ENCODE results near the gene NTN3.

DNA sequence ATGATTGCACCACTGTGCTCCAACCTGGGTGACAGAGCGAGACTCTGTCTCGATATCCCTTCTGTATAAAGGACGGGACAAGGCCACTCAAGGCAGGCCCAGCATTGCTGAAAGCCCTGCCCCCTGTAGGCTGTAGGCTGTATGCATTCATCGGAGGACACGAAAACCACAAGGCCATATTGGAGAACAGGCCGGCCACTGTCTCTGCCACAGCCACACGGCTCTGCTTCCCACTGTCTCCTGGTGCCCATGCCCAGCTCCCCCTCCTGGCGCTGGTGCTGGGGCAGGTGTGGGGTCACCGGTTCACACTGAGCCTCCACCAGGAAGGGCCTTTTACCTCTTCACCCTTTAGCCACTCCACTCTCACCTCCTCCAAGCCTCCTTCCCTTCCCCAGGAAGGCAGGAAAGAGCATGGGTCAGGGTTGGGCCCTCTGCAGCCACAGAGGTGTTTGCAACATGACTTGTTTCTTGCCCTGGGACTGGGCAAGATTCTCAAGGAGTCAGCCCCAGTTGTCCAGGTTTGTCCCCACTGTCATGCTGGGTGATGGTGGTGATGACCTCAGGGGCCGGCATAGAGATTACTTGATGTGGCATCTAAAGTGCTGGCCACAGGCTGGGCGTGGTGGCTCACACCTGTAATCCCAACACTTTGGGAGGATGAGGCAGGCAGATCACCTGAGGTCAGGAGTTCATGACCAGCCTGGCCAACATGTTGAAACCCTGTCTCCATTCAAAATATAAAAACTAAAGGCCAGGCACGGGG is 5.3 kb upstream of the NTN3 start:
- TF ChIP-seq, protein P1, sequence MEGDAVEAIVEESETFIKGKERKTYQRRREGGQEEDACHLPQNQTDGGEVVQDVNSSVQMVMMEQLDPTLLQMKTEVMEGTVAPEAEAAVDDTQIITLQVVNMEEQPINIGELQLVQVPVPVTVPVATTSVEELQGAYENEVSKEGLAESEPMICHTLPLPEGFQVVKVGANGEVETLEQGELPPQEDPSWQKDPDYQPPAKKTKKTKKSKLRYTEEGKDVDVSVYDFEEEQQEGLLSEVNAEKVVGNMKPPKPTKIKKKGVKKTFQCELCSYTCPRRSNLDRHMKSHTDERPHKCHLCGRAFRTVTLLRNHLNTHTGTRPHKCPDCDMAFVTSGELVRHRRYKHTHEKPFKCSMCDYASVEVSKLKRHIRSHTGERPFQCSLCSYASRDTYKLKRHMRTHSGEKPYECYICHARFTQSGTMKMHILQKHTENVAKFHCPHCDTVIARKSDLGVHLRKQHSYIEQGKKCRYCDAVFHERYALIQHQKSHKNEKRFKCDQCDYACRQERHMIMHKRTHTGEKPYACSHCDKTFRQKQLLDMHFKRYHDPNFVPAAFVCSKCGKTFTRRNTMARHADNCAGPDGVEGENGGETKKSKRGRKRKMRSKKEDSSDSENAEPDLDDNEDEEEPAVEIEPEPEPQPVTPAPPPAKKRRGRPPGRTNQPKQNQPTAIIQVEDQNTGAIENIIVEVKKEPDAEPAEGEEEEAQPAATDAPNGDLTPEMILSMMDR (IDR thresholded peaks at IDR 0.05), result no peak
- TF ChIP-seq EP300 (IDR thresholded peaks at IDR 0.05), result no peak
- TF ChIP-seq POLR2A (IDR thresholded peaks at IDR 0.05), result no peak
